HUES48 (cell line): ENCODE results near the gene OAS3.

Experiments
- H3K27ac ChIP-seq: one replicate; pipeline ENCODE4 v1.7.0; 2013; ENCODE audit warnings: low read depth, low read length, inconsistent platforms
- H3K27me3 ChIP-seq: 2 replicates; pipeline ENCODE4 v1.6.1; 2013; ENCODE audit warnings: mild to moderate bottlenecking, low read length; ENCODE audit not compliant: control insufficient read depth, insufficient read depth
- H3K36me3 ChIP-seq: 2 replicates; pipeline ENCODE4 v1.6.1; 2013; ENCODE audit warnings: low read length; ENCODE audit not compliant: control insufficient read depth, insufficient read depth
- H3K4me1 ChIP-seq: 2 replicates; pipeline ENCODE4 v1.6.1; 2013; ENCODE audit warnings: mild to moderate bottlenecking, low read length; ENCODE audit not compliant: control insufficient read depth, insufficient read depth
- H3K4me3 ChIP-seq: 2 replicates; pipeline ENCODE4 v1.5.1; 2013; ENCODE audit warnings: mild to moderate bottlenecking, low read depth, low read length
- H3K9ac ChIP-seq: 2 replicates; pipeline ENCODE4 v1.6.1; 2013; ENCODE audit warnings: mild to moderate bottlenecking, low read depth, low read length, moderate library complexity
- H3K9me3 ChIP-seq: 2 replicates; pipeline ENCODE4 v1.6.1; 2013; ENCODE audit warnings: low read length; ENCODE audit not compliant: control insufficient read depth, insufficient read depth

Gene OAS3

DNA sequence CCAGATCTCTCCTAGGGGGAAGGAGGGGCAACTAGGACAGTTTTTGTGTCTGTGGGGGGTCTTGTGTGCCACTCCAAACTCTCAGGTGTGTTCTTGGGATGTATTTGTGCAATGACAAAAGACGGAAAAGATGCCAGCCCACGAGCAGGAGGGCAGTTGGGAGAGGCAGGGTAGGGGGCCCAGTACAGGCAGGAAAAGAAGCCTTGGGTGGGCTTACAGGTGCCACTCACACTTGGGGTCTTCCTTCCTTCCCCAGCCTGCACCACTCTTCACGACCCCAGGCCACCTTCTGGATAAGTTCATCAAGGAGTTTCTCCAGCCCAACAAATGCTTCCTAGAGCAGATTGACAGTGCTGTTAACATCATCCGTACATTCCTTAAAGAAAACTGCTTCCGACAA is 64.4 kb downstream of the OAS3 start:
- Histone ChIP-seq H3K4me3 (no peak overlapping the region), H3K27me3 (no peaks in the 10 kb centered on the region), H3K36me3 (no peaks in the 10 kb centered on the region), H3K9ac (no peak overlapping the region), H3K9me3 (no peaks in the 10 kb centered on the region), H3K4me1 (no peaks in the 10 kb centered on the region), H3K27ac (no peak overlapping the region)

DNA sequence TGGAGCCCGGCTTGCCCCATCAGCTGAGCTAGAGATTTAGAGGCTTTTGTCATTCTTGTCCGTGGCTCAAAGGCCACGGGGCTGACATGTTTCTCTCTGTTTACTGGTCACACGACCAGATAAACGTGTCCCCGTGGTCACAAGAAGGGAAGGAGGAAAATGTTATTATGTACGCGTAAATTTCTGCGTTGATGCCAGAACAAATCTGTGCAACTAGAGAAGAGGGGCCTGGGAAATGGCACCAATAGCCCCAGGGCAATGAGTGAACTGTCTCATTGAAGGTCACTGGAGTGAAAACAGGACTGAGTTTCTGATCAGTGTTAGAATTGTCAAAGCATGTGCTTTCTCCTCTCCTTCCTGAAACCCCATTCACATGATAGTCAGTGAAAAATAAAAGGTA is 65.4 kb downstream of the OAS3 start:
- Histone ChIP-seq H3K27me3 (no peaks in the 10 kb centered on the region), H3K9me3 (no peaks in the 10 kb centered on the region), H3K4me1 (no peaks in the 10 kb centered on the region), H3K9ac (no peak overlapping the region), H3K4me3 (no peak overlapping the region), H3K27ac (no peak overlapping the region), H3K36me3 (no peaks in the 10 kb centered on the region)

DNA sequence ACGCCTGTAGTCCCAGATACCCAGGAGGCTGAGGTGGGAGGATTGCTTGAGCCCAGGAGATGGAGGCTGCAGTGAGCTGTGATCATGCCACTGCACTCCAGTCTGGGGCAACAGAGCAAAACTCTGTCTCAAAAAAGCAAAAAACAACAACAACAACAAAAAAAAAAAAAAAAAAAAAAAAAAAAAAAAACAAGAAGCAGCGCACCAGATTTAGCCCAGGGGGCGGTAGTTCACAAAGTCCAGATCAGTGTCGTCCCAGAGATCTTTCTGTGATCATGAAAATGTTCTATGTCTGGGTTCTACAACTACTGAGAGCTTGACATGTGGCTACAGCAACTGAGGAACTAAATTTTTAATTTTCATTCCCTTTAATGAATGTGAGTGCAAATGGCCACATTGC is 67.5 kb downstream of the OAS3 start:
- no peaks in the 10 kb centered on the region for H3K36me3 ChIP-seq

DNA sequence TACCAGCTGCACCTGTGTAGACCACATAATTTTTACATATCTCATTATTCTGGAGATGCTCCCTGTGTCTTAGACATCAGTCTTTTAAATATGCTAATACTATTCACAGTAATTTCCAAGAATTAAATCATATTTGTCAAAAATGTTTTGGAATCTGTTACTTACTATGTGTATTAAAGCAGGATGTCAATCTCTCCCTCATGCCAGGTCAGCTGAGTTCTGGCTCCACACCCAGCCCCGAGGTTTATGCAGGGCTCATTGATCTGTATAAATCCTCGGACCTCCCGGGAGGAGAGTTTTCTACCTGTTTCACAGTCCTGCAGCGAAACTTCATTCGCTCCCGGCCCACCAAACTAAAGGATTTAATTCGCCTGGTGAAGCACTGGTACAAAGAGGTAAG is 67.9 kb downstream of the OAS3 start:
- H3K27ac ChIP-seq = no peak overlapping the region
- no peaks in the 10 kb centered on the region for H3K27me3 ChIP-seq
- H3K4me1 ChIP-seq = no peaks in the 10 kb centered on the region
- H3K9ac ChIP-seq = no peak overlapping the region
- H3K4me3 ChIP-seq = no peak overlapping the region
- H3K36me3 ChIP-seq = no peaks in the 10 kb centered on the region
- peaks cover 3% of the 10 kb centered on the region; the same call in 1 of the 2 replicates for H3K9me3 ChIP-seq

More for the DNA sequence above, 67.5 kb downstream of the OAS3 start:
- Histone ChIP-seq H3K27me3 (no peaks in the 10 kb centered on the region), H3K9ac (no peak overlapping the region), H3K27ac (no peak overlapping the region), H3K4me1 (no peaks in the 10 kb centered on the region), H3K9me3 (peaks cover 3% of the 10 kb centered on the region; the same call in 1 of the 2 replicates), H3K4me3 (no peak overlapping the region)

DNA sequence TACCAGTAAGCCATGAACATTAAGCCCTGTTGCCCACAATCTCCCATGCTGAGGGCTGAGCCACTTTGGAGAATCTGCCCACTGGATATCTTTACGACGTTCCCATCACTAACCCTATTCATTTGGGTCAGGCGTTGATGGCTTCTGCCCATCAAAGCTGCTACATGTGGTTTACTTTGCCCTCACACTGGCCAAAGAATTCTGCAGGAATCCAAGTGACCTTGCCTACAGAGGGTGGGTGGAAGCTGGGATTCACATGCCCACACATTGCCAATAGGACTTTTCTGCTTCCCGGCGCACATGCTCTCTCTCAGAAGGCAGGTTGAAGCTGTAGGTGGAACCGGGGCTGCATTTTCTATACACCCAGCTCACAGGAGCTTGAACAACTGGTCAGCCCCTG is 68.4 kb downstream of the OAS3 start:
- Histone ChIP-seq H3K4me3 (no peak overlapping the region), H3K36me3 (no peaks in the 10 kb centered on the region), H3K27me3 (no peaks in the 10 kb centered on the region), H3K9ac (no peak overlapping the region), H3K9me3 (peaks cover 3% of the 10 kb centered on the region; the same call in 1 of the 2 replicates), H3K4me1 (no peaks in the 10 kb centered on the region), H3K27ac (no peak overlapping the region)

DNA sequence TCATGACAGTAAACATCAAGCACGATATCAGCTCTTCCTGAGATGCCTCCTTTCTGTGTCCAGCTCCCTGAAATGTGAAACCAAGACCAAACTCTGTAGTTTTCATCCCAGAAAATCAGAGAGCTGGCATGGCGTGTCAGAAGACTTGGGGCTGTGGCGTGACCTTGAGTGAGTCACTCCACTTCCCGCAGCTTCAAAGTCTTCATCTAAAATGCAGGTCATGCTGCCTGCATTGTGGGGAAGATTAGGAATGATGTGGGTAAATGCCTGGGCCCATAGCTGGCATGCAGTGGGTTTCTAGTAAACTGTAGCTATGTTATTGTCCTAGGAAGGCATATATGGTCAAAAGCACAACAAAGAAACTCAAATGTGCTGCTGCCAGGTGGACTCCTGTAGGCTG is 68.9 kb downstream of the OAS3 start:
- Histone ChIP-seq H3K9me3 (peaks cover 6% of the 10 kb centered on the region; the same call in 1 of the 2 replicates), H3K27me3 (no peaks in the 10 kb centered on the region), H3K27ac (no peak overlapping the region), H3K4me1 (no peaks in the 10 kb centered on the region), H3K36me3 (no peaks in the 10 kb centered on the region), H3K4me3 (no peak overlapping the region), H3K9ac (no peak overlapping the region)

DNA sequence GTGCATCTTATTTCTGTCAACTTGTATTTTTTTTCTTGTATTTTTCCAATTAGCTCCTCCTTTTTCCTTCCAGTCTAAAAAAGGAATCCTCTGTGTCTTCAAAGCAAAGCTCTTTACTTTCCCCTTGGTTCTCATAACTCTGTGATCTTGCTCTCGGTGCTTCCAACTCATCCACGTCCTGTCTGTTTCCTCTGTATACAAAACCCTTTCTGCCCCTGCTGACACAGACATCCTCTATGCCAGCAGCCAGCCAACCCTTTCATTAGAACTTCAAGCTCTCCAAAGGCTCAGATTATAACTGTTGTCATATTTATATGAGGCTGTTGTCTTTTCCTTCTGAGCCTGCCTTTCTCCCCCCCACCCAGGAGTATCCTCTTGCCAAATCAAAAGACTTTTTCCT is 72.4 kb downstream of the OAS3 start:
- no peaks in the 10 kb centered on the region for H3K36me3 ChIP-seq

DNA sequence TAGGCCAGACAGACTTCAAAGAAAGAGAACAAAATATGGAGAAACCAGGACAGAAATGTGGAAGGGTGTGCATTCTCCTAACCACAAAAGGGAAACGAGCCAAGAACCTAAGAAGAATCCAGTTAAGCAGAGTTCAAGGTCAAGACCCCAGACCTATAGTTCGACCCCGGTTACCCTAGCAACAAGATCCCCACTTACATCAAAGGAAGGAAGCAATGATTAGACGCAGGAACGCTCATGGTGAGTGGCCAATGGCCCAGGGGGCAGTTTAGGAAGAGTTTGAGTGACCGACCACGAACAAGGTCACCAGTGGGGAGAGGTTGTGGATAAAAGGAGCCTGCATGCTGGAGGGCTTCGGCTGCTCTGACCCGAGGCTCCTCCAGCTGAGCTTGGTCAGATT is 76.3 kb downstream of the OAS3 start:
- Histone ChIP-seq H3K9me3 (peaks cover 6% of the 10 kb centered on the region; the same call in 1 of the 2 replicates), H3K4me1 (no peaks in the 10 kb centered on the region), H3K27ac (no peak overlapping the region), H3K36me3 (no peaks in the 10 kb centered on the region), H3K4me3 (no peak overlapping the region), H3K9ac (no peak overlapping the region), H3K27me3 (no peaks in the 10 kb centered on the region)

More for the DNA sequence above, 72.4 kb downstream of the OAS3 start:
- Histone ChIP-seq H3K4me1 (no peaks in the 10 kb centered on the region), H3K27ac (no peak overlapping the region), H3K9ac (no peak overlapping the region), H3K27me3 (no peaks in the 10 kb centered on the region), H3K9me3 (peaks cover 6% of the 10 kb centered on the region; the same call in 1 of the 2 replicates), H3K4me3 (no peak overlapping the region)

DNA sequence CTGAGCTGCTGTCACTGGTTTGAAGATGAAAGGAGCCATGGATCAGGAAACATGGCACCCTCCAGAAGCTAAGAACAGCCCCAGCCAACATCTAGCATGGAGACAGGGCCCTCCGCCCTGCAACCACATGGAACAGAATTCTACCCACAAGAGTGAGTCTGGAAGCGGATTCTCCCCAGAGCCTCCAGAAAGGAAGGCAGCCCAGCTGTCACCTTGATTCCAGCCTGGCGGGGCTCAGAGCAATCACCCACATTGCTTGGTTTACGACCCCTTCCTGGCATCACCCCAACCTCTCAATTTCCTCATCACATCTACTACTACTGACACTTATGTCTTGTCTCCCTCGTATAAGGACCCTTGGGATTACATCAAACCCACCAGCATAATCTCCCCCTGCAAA is 78.5 kb downstream of the OAS3 start:
- H3K9ac ChIP-seq = no peak overlapping the region
- no peaks in the 10 kb centered on the region for H3K36me3 ChIP-seq
- H3K4me1 ChIP-seq = no peaks in the 10 kb centered on the region
- no peak overlapping the region for H3K4me3 ChIP-seq
- H3K27ac ChIP-seq = no peak overlapping the region
- H3K27me3 ChIP-seq = no peaks in the 10 kb centered on the region
- 0 out of 2 replicates have a peak, but pooled peaks cover under 1% of the 10 kb centered on the region for H3K9me3 ChIP-seq

DNA sequence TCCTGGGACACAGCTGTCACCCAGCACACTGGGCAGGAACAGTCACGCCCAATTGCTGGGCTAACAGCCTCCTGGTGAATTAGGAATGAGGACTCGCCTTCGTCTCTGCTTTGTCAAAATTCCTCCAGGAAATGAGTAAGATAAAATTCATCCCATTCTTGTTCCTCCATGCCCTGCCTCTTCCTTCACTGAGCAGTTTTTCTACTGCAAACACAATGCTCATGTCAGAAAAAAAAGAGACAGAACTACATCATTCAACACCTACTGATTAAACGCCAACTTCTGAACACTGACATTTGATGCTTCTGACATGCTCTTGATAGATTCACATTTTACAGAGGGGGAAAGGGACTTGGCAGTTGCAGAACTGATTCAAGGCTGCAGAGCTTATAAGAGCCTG is 80.8 kb downstream of the OAS3 start:
- Histone ChIP-seq H3K9ac (no peak overlapping the region), H3K4me3 (no peak overlapping the region), H3K4me1 (no peaks in the 10 kb centered on the region), H3K36me3 (no peaks in the 10 kb centered on the region), H3K27me3 (no peaks in the 10 kb centered on the region), H3K27ac (no peak overlapping the region), H3K9me3 (no peaks in the 10 kb centered on the region)

DNA sequence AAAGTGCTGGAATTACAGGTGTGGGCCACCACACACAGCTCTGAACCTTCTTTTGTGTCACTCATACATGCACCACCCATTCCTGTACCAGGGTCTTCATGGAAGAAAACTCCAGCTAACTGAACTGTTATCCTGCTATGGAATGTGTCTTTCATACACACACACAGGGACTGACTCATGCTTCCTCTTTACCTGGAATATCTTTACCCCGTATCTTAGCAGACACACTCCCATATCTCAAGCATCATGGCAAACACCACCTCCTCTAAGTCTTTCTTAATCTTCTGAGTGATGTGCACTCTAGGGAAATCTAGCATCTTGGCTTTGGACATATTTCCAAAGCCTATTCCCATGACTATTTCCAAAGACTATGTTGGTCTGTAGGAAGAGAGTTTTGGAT is 83.2 kb downstream of the OAS3 start:
- Histone ChIP-seq H3K9me3 (no peaks in the 10 kb centered on the region), H3K36me3 (no peaks in the 10 kb centered on the region), H3K27ac (no peak overlapping the region), H3K9ac (no peak overlapping the region), H3K27me3 (no peaks in the 10 kb centered on the region), H3K4me3 (no peak overlapping the region), H3K4me1 (no peaks in the 10 kb centered on the region)
